ENCODE data around the gene TFCP2L1. TPM values are rescaled to one million over a fixed set of nuclear protein-coding genes. Genes with fewer than 3 reads are reported as not detected.
"Not testable (repeated sequence)": the region's sequence is repeated elsewhere in the genome, so short reads cannot be mapped to it uniquely, and the experiment has no call there.

Gene TFCP2L1, protein sequence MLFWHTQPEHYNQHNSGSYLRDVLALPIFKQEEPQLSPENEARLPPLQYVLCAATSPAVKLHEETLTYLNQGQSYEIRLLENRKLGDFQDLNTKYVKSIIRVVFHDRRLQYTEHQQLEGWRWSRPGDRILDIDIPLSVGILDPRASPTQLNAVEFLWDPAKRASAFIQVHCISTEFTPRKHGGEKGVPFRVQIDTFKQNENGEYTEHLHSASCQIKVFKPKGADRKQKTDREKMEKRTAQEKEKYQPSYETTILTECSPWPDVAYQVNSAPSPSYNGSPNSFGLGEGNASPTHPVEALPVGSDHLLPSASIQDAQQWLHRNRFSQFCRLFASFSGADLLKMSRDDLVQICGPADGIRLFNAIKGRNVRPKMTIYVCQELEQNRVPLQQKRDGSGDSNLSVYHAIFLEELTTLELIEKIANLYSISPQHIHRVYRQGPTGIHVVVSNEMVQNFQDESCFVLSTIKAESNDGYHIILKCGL
- 0.54 TPM for total RNA-seq

DNA sequence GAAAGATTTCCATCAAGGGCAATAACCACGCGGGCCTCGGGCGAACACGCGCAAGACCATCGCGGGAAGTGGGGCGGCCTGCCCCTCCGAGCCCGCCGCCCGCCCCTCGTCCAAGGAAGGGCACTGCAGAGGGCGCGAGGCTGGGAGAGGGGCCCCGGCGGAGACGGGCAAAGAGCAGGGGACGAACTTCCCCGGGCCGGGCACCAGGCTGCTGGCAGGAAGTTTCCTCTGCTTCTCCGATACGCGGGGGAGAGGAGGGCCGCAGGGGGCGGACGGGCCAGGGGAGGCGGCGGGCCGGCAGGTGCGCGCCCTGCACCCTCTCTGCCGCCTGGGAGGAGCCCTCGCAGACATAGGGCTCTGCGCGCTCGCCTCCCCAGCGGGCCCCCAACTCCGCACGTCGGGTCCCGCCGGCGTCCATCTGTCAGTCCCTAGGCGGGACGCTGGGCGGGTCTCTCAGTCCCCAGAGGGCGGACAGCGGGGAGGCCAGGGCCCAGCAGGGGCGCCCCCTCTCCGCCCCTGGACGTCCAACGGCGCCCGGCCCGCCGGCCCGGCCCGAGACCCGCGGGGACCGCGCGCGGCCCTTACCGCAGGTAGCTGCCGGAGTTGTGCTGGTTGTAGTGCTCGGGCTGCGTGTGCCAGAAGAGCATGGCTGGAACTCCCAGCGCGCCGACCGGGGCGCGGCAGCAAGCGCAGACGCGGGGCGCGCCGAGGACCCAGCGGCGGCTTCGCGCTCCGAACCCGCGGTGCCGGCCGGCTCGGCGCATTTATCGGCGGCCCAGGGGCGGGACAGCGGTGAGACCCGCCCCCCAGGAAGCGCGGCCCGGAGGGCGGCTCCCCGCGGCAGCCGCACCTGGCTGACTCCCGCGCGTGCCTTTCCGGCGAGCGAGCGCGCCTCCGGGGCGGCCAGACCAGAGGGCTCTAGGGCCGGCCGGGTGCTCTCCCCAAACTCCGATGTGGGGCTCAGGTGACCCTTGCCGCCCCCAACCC, at the start of gene TFCP2L1:
Gene TFCP2L1 (minus strand): TSS at position 740 of the 987 bp plus-strand sequence. CDS start 93 bp downstream, at position 647.
- peak in 2 of 3 donors; percentile 20 to 21 for DNase-seq (ENCODE audit: low read depth in 2 of 3, low spot score in 2 of 3)

DNA sequence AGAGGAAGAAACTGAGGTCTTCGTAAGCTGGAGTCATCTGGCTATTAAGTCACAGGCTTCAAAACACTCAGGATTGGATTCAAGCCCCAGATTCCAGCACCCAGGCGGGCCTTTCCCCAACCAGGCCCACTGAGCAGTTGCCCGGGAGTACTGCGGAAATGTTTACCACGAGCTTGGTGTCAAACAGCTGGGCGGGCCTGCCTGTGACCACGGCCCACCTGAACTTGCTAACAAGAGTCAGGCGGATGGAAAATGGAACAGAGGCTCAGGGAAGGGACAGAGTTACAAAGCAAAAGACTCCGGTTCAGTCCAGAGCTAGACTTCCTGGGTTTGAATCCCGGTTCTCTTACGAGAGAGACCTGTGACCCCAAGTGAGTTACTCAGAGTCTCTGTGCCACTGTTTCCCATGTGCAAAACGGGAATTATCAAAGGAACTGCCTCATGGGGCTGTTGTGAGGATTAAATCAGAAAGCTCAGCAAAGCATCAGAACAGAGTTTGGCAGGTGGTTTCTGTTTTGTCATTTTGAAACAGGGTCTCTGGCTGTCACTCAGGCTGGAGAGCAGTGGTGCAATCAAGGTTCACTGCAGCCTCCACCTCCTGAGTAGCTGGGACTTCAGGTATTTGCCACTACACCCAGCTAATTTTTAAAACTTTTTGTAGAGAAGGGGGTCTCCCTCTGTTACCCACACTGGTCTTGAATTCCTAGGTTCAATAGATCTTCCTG, 49.0 kb upstream of the TFCP2L1 start:
- DNase-seq (ENCODE audit: low read depth in 2 of 3, low spot score in 2 of 3), result no peak

DNA sequence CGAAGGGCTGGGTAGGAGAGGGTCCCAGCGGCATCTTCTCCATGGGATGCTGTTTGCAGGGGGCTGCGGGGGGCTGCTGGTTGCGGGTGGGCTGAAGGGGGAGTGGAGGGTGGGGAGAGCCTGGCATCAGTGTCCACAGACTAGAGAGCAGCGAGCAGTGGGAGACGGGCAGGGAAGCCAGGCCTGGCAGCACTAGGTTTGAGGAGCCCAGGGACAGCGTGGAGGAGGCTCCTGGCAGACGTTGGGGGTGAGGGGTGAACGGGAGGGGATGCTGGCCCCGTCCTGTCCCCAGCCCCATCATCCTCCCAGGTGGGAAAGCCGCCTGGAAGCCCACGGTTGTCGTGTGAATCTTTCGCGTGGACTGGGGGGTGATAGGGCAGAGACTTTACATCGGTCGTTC, 48.2 kb upstream of the TFCP2L1 start:
- no peak for DNase-seq (ENCODE audit: low read depth in 2 of 3, low spot score in 2 of 3)

DNA sequence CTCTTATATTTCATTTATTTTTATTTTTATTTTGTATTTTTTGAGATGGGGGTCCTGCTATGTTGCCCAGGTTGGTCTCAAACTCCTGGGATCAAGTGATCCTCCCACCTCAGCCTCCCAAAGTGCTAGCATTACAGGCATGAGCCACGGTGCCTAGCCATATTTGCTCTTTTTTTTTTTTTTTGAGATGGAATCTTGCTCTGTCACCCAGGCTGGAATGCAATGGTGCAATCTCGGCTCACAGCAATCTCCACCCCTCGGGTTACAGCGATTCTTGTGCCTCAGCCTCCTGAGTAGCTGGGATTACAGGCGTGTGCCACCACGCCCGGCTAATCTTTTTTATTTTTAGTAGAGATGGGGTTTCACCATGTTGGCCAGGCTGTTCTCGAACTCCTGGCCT, 46.3 kb upstream of the TFCP2L1 start:
- DNase-seq (ENCODE audit: low read depth in 2 of 3, low spot score in 2 of 3), result not testable (repeated sequence)

DNA sequence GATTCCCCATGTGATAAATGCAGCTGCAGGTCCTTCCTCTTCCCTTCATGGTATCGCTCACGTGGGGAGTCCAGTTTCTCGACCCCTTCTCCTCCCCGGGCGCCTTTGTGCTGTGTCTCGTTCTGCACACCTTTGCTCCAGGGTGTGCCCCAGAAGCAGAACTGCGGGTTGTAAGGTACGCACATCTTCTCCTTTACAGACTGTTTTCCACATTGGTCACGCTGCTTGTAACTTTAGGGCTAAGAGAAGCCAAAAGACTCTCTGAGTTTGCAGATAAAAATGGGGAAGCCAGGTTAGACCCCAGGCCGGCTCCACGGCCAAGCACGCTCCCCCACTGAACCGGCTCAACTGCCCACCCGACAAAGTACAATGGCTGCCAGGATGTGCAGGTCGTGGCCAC, 45.9 kb upstream of the TFCP2L1 start:
- DNase-seq (ENCODE audit: low read depth in 2 of 3, low spot score in 2 of 3), result no peak

DNA sequence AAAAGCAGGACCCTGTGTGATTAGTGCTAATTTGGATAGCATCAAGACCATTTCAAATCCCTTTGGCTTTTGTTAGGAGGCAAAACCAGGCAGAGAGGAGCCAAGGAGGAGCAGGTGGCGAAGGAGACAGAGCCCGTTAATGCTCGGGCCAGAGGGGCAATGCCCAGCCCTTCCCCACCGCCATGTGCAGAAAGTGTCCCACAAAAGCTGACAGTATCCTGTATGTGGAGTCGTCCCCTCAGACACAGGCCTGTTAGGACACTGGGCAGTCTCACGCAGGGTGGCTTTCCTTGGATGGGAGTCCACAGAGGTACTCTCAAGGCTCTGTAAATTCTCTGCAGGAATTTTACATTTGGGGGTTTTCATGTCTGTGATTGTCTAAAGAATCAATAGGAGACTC, 44.8 kb upstream of the TFCP2L1 start:
- DNase-seq (ENCODE audit: low read depth in 2 of 3, low spot score in 2 of 3), result no peak

DNA sequence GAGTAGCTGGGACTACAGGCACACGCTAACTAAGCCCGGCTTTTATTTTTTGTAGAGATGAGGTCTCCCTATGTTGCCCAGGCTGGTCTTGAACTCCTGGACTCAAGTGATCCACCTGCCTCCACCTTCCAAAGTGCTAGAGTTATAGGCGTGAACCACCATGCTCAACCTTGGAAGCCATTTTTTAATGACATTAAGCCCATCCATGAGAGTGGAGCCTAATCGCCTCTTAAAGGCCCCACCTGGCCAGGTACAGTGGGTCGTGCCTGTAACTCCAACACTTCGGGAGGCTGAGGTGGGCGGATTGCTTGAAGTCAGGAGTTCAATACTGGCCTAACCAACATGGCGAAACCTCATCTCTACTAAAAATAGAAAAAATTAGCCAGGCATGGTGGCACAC, 41.6 kb upstream of the TFCP2L1 start:
- DNase-seq (ENCODE audit: low read depth in 2 of 3, low spot score in 2 of 3), result no peak

DNA sequence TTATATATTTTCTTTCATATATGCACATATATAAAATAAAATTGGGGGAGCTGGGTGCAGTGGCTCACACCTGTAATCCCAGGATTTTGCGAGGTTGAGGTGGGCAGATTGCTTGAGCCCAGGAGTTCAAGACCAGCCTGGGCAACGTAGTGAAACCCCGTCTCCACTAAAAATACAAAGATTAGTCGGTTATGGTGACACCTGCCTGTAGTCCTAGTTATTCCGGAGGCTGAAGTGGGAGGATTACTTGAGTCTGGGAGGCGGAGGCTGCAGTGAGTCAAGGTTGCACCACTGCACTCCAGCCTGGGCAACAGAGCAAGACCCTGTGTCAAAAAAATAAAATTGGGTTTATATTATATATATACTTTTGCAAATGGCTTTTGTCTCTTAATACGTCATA, 39.6 kb upstream of the TFCP2L1 start:
- no peak for DNase-seq (ENCODE audit: low read depth in 2 of 3, low spot score in 2 of 3)

DNA sequence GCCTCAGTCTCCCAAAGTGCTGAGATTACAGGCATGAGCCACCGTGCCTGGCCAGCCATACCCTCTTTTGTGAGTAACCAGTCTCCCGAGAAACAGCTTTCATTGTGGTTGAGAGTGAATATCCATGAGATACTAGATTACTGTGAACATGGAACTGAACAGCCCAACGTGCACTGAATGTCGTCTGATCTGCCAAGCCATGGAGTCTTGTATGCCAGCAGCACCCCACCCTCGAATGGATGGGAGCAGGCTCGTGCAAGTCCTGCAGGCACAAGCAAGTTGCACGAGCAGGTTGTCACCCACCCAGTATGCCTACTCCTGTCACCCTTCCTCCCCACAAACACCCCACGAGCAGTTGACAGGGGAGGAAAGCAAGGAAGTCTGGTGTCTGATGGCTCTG, 36.5 kb upstream of the TFCP2L1 start:
- no peak for DNase-seq (ENCODE audit: low read depth in 2 of 3, low spot score in 2 of 3)

DNA sequence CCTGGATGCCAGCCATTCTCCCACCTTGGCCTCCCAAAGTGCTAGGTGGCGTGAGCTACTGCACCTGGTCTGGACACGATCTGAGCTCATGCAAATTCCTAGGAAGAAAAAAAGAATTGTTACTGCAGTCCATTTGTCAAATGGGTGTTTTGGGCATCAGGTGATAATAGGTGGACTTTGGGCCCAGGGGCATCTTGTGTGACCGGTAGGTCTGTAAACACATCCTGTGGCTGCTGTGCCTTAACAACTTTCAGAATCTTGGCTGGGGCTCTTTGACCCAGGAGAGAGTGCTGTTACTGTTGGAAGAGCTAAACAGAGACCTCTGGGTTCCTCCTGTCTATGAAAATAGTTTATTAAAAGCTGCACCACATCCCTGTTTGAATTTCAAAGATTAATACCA, 34.9 kb upstream of the TFCP2L1 start:
- DNase-seq (ENCODE audit: low read depth in 2 of 3, low spot score in 2 of 3), result no peak

DNA sequence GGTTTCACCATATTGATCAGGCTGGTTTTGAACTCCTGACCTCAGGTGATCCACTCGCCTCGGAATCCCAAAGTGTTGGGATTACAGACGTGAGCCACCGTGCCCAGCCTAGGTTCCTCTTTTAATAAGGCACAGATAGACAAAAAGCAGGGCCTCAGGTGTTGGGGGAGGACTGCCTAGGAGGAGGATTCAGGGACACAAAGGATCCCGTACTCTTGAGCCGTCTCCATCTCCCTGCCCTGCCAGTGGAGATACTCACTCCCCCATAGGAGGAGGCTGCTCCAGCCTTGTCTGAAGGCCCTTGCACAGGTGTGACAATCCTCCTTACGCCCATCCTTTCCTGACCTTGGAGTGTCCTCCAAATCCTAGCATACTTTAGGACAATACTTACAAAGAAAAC, 32.0 kb upstream of the TFCP2L1 start:
- no peak for DNase-seq (ENCODE audit: low read depth in 2 of 3, low spot score in 2 of 3)

DNA sequence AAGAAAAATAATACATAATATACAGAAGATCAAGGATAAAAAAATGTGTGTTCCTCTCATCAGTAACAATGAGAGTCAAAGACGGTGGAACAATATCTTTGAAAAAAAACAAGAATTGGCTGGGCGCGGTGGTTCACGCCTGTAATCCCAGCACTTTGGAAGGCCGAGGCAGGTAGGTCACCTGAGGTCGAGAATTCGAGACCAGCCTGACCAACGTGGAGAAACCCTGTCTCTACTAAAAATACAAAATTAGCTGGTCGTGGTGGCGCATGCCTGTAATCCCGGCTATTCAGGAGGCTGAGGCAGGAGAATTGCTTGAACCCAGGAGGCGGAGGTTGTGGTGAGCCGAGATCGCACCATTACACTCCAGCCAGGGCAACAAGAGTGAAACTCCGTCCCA, 28.7 kb upstream of the TFCP2L1 start:
- DNase-seq (ENCODE audit: low read depth in 2 of 3, low spot score in 2 of 3), result not testable (repeated sequence)

DNA sequence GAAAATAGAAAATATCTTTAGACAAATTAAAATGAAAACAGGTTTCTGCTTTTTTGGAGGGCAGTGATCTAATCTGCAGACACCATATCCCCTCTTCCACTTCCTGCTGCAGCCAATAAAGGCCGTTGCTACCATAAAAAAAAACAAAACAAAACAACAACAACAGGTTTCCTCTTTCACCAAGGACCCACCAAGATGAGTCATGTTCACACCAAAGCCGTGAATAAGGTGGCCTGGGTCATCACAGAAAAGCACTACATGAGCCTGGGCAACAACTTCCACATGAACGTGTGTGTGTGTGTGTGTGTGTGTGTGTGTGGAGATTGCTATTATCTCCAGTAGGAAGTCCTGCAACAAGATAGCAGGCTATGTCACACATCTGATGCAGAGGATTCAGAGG, 24.8 kb upstream of the TFCP2L1 start:
- DNase-seq (ENCODE audit: low read depth in 2 of 3, low spot score in 2 of 3), result peak in 2 of 3 donors; percentile 89 to 95

DNA sequence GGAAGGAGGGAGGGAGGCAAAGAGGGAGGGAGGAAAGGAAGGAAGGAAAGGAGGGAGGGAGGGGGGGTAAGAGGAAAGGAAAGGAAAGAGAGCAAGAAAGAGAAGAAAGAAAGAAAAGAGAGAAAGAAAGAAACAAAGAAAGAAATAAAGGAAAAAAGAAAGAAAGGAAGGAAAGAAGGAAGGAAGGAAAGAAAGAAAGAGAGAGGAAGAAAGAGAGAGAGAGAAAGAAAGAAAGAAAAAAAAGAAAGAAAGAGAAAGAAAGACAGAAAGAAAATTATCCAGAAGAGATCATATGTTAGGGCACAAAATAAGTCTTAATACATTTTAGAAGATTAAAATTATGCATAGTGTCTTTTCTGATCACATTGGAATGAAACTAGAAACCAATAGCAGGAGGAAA, 24.3 kb upstream of the TFCP2L1 start:
- no peak for DNase-seq (ENCODE audit: low read depth in 2 of 3, low spot score in 2 of 3)

DNA sequence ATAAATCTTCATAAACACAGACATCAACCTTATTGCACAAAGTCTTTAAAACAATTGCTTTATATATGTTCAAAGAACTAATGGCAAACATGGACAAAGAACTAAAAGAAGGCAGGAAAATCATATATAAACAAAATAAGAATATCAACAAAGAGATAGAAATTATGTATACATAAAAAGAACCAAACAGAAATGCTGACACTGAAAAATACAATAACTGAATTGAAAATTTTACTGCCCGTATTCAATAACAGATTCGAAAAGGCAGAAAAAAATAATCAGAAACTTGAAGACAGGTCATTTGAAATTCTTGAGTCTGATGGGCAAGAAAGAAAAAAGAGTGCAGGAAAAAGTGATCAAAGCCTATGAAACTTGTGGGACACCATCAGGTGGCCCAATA, 22.0 kb upstream of the TFCP2L1 start:
- no peak for DNase-seq (ENCODE audit: low read depth in 2 of 3, low spot score in 2 of 3)

DNA sequence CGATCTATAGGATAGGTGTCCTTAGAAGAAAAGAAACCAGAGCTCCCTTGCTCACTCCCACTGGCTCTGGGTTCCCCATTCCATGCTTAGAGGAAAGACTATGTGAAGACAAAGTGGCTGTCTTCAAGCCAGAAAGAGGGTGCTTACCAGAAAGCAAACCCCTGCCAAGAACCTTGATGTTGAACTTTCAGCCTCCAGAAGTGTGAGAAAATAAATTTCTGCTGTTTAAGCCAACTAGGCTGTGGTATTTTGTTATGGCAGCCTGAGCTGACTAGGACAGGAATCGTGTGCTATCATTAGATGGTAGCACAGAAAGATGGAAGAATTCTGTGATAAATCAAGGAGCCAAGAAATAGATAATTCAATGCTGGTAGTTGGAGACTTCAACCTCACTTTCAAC, 19.9 kb upstream of the TFCP2L1 start:
- DNase-seq (ENCODE audit: low read depth in 2 of 3, low spot score in 2 of 3), result no peak

DNA sequence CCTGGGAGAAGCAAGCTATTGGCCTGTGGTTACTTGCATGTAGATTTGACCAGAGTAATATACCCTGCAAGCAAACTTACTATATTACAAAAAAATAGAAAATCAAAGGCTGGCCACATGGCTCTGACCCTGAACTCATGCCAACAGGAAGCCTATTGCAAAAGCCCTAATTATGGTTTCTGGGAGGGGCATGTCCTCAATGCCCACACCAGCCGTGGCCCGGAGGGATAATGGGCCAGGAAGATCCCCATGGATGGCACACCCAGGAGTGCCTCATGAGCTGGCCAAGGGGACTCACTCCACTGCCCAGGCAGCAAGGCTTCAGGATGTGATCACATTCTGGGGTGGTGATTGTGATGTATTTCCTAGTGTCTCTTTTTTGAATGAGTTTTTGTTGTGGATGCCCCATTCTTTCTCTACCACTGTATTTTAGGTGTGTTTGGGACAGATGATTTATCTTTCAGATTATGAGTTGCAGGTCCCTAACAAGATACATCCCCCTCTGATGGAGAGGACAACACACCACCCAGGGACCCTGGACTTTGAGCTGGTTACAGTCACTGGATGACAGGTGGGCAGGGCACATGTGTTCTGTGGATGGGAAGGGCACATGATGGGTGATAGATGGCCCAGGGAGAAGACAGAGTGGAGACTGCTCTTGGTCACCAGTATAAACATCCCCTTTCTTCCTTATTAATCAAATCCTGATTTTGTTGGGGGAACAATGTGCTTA, 18.7 kb upstream of the TFCP2L1 start:
- no peak for DNase-seq (ENCODE audit: low read depth in 2 of 3, low spot score in 2 of 3)

DNA sequence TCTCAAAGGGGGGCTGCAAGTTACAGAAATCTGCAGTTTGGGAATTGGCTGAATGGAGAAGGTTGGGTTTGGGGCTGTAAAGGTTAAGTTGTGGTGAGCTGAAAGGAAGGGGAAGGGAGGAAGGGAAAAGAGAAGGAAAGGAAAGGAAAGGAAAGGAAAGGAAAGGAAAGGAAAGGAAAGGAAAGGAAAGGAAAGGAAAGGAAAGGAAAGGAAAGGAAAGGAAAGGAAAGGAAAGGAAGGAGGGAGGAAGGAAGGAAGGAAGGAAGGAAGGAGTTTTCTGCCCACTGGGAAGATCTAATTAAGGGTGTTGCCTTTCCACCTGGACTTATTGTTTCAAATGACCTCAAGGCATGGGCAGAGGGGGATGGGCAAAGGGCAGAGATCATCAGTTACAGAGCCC, 16.2 kb upstream of the TFCP2L1 start:
- not testable (repeated sequence) for DNase-seq (ENCODE audit: low read depth in 2 of 3, low spot score in 2 of 3)

DNA sequence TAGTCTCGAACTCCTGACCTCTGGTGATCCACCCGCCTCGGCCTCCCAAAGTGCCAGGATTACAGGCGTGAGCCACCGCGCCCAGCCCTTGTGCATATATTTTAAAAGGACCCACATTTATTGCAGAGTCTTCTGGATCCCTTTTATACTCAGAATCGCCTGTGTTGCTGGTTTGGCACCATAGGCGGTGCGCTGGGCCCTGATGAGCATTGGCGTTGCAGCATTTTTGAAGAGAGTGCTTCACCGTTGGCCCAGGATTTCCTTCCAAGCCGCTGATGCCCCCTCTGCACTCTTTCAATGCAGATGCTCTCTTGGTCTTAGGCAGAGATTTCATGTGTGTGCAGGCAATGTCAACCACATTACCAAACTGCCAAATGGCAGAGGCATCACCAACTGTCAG, 13.5 kb upstream of the TFCP2L1 start:
- DNase-seq (ENCODE audit: low read depth in 2 of 3, low spot score in 2 of 3), result no peak

DNA sequence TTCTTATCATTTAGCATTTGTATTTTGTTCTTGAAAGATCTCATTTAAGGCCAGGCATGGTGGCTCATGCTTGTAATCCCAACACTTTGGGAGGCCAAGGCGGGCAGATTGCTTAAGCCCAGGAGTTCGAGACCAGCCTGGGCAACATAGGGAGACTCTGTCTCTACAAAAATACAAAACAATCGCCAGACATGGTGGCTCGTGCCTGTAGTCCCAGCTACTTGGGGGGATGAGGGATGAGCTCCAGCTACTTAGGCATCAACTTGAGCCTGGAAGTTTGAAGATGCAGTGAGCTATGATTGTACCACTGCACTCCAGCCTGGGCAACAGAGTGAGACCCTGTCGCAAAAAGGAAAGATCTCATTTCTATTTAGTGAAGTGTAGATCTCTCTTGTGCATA, 12.9 kb upstream of the TFCP2L1 start:
- not testable (repeated sequence) for DNase-seq (ENCODE audit: low read depth in 2 of 3, low spot score in 2 of 3)
